GM18867 (cell line): ENCODE measurements around the gene NFATC1.
A peak's percentile ranks its signal among the peaks of the same experiment; 100 is the strongest.

Experiments used
- ATAC-seq: cut with Tn5 transposase; IDR thresholded peaks from one replicate; pipeline ENCODE4 v1.9.1; 2021; ENCODE audit warnings: mild to moderate bottlenecking, moderate library complexity; ENCODE audit not compliant: unreplicated experiment

NFATC1 gene

GRCh38 chr18:79388043-79388442 lies 7.7 kb upstream of the NFATC1 start:
- no peak for ATAC-seq

DNA sequence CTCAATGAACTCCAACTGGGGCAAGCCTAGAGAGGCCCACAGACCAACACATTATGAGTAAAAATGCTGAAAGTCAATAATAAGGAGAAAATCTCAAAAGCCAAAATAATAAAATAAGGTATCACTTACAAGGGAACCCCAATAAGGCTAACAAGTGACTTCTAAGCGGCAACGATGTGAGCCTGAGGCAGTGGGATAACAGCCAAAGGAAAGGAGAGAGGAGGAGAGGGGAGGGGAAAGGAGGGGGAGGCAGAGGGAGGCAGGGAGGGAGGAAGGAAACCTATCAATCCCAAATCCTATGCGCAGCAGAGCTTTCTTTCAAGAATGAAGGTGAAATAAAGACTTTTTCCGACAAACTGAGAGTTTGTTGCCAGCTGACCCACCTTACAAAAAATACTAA lies 6.0 kb upstream of the NFATC1 start:
- ATAC-seq = no peak

DNA sequence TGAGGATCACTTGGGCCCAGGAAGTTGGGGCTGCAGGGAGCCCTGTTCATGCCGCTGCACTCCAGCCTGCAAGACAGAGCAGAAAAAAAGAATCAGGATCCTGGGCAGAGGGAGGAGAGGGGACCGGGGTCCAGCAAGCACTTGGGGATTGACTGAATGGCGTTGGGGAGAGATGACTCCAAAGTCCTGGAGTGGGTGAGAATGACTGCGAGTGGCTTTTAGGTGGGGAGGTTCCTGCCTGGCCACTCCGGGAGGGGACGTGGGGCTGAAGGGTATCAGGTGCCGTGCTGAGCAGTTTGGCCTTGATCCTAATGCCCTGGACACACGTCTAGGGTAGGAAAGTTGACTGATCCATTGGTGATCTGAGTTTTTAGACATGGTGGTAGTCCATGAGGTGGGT lies 3.5 kb upstream of the NFATC1 start:
- ATAC-seq = no peak

DNA sequence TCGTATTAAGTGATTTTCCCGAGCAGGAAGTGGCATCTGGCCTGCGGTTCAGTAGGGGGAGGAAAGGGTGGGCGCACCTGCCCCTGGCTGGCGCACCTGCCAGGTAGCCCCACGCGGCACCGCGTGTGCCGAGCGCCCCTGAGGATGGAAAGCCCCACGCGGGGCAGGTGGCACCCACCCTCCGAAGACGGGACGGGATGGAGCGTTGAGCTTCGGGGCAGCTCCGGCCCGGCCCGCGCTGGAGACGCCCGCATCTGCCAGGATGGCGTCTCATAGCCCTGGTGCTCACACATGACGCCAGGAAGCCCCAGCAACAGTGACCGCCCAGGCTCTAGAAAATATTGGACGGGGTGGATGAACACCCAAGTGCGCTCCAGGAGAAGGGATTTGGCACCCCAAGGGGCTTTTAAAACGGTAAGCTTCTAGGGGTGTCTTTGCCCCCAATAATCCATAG lies 2.5 kb upstream of the NFATC1 start:
- ATAC-seq = no peak

GRCh38 chr18:79393635-79394533 lies 1.8 kb upstream of the NFATC1 start:
- ATAC-seq = no peak

GRCh38 chr18:79394534-79395307 lies 1.0 kb upstream of the NFATC1 start:
- ATAC-seq = no peak

DNA sequence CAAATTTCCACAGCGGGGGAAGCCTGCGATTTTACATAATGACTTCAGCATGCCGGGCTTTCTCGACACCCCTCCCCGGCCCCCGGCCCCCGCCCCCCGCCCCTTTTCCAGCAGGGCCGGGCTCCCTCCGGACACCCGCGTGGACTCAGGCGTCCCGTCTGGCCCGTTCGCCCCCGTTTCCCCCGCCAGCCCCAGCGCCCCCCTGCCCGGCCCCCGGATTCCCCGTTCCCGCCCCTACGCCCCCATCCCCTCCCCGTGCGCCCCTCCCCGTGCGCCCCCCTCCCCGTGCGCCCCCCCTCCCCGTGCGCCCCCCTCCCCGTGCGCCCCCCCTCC lies 456 bp upstream of the NFATC1 start:
- ATAC-seq = no peak

GRCh38 chr18:79396431-79397246 lies 909 bp downstream of the NFATC1 start:
- peak; percentile 27 for ATAC-seq

- ATAC-seq = no peak
These were observed 1.6 kb downstream of the NFATC1 start for GRCh38 chr18:79397247-79397829.

DNA sequence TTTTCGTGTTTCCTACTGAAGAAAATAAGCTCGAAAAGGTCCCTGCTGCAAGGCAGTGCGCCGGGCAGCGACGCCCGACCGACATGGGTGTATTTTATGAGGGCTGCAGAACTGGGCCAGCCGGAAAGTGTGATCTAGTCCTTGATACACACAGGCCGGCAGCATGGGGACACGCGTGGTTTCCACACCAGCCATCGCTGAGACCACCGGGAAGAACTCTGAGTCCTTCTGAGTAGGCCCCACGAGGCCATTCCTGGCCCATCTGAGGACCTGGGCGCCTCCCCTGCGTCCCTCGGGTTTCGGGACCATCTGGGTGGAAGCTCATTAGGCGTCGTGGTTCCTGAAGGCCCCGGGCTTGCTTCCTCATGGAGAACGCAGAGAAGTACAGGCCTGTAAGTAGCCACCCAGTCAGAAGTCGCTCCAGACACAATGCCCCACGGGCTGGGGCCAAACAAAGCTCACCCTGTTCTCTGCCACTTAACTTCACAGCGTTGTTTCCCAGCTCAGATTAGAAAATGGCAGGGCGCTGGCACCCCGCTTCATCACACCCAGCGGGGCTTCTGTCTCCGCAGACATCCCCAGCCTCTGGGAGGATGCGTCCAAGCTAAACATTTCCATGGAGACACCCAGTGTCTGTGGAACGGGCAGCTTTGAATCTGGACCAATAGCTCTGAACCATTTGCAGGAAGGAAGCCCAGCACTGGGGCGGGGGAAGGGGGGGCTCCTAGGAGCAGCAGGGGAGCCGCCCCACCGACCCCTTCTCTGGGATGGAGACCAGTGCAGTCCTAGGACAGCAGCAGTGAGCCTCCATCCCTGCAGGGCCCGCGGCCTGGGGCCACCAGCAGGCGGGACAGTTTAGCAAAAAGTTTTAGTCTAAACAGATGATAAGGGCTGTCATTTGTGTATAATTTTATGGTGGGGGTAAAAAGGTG lies 2.4 kb downstream of the NFATC1 start:
- no peak for ATAC-seq

DNA sequence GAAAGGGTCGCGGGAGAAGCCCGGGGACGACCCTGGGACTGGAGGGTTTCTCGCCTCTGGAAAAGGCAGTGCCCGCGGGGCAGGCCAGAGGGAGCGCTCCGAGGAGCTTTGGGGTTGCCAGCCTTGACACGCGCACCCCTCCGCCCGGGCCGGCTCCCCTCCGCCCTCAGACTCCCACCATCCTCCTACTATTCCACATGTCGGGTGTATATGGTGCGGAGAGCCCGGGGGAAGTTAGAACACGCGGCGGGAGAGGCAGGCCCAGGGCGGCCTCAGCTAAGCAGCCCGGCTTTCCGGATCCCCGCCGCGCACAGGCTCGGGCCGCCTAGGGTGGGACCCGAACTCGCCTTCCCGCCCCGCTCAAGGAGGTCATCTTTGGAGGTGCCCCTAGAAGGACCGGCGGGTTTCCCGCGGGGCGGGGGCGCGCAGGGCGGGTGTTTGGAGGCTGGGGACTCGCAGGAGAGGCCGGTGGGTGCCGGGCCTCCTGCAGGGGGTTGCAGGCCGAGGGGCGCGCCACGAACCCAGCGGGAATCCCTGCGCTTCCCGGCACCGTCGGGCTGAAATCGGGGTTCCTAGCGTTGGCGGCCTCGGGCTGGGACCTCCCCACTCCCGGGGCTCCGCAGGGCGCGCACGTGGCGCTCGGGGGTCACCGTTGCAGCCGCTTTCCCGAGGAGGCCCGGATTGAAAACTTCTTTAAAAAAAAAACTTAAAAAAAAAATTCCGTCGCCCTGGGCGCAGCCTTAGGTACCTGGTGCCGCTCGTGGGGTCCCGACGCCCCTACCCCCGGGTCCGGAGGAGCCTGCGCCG lies 3.7 kb downstream of the NFATC1 start:
- ATAC-seq = no peak

DNA sequence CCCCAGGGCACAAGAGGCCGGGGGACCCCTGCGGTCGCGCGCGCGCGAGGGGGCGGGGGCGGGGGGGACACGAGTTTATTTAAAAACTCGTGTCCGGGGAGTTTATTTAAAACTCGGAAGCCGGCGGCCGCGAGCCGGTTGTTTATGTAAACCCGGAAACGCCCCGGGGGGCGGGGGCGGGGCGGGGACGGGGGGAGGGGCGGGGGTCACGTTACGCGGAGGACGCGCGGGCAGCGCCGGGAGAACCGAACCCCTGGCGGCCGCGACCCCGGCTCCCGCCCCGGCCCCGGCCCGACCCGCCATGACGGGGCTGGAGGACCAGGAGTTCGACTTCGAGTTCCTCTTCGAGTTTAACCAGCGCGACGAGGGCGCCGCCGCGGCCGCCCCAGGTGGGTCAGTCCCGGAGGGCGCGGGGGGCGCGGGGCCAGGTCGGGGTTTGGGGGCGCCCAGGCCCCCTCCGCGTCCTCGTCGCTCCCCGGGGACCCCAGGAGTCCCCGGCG lies 4.4 kb downstream of the NFATC1 start:
- ATAC-seq = peak; percentile 12

GRCh38 chr18:79400591-79401381 lies 5.1 kb downstream of the NFATC1 start:
- peak; percentile 2 for ATAC-seq

DNA sequence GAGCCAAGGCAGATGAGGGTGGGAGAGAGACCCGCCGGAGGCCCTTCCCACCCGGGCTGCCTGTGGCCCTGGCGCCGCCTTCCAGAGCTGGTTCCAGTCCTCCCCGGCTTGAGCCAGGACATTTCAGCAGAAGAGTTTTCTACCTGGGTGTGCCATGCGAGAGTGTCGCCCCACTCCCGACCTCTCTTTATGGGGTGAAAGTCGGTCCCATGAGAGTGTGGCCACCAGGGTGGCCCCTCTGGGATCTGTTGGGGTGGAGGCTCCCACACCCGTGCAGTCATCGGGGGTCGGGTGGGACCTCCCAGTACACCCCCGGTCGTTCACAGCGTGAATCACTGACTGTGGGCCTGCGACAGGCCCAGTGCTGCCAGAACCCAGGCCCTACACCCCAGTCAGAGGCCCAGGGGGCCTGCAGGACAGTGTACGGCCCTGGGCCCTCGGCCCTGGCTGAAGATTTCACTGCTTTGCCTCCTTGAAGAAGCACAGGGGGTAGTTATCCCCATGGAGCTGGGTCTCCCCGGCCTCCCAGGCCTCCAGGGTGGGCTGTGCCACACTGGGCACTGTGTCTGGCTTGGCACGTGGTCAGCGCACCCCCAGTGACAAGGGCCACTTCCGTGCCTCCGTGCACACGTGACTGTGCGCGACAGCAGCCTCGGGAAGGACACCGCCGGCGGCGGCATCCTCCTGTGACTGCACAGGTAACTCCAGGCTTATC lies 5.9 kb downstream of the NFATC1 start:
- no peak for ATAC-seq

GRCh38 chr18:79402209-79402576 lies 6.5 kb downstream of the NFATC1 start:
- ATAC-seq = no peak

DNA sequence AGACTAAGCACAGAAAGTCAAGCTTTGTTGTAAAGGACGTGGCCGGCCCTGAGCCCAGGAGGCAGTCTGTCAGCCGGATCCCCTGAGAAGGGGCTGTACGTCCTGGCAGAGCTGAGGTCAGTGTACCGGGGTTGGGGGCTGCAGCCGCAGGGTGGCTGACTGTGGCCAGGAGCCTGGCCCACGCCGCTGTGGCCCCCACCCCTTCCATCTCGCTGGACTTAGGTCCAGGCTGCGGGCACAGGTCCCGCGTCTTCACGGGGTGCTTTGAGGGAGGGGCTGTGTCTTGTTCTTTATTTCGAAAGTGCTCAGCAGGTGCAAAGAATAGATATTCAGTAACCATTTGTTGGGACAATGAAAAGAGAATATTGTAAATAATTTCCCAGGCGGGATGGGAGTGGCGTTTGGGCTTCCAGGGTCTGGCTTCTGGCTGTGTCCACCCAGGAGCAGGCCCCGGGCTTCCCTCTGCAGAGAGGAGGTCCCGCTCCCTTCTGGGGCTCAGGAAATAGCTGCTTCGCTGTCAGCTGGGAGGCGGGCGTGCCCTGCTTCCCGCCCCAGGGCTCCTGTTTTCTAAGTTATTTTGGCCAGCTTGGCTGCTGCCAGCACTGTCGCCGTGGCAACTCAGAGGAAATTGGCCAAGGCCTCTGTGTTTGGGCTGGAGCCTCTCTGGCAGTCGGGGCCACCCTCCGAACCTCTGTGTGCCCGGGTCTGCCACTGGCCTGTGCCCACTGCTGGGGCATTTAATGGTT lies 7.4 kb downstream of the NFATC1 start:
- ATAC-seq = no peak
